A673 (cell line): ENCODE results near the gene SECISBP2.
"Not testable (repeated sequence)": the region's sequence is repeated elsewhere in the genome, so short reads cannot be mapped to it uniquely, and the experiment has no call there.

Experiments
- EZH2 ChIP-seq: fragments of 200-600 bp; sonication (generic); IDR thresholded peaks from 2 replicates; pipeline ENCODE4 v1.6.1; 2017; ENCODE audit warnings: borderline replicate concordance, low read depth, mild to moderate bottlenecking, mixed read lengths, antibody characterized with exemption, low read length; ENCODE audit not compliant: poor library complexity, severe bottlenecking
- TF ChIP-seq, protein P1 (sequence below): fragments of 300-800, 200-600 bp; sonication (generic); conservative IDR thresholded peaks from 2 replicates; pipeline ENCODE4 v1.5.1; 2017; ENCODE audit warnings: low read depth, mild to moderate bottlenecking, antibody characterized with exemption, low read length, moderate library complexity, mixed read lengths

DNA sequence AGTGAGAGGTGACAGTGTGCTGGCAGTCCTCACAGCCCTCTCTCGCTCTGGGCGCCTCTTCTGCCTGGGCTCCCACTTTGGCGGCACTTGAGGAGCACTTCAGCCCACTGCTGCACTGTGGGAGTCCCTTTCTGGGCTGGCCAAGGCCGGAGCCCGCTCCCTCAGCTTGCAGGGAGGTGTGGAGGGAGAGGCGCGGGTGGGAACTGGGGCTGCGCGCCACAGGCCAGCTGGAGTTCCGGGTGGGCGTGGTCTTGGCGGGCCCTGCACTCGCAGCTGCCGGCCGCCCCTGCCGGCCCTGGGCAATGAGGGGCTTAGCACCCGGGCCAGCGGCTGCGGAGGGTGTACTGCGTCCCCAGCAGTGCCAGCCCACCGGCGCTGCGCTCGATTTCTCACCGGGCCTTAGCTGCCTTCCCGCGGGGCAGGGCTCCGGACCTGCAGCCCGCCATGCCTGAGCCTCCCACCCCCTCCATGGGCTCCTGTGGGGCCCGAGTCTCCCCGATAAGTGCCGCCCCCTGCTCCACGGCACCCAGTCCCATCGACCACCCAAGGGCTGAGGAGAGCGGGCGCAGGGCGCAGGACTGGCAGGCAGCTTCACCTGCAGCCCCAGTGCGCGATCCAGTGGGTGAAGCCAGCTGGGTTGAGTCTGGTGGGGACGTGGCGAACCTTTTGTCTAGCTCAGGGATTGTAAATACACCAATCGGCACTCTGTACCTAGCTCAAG lies 35.9 kb upstream of the SECISBP2 start:
- TF ChIP-seq EZH2, result not testable (repeated sequence)
- TF ChIP-seq, protein P1, sequence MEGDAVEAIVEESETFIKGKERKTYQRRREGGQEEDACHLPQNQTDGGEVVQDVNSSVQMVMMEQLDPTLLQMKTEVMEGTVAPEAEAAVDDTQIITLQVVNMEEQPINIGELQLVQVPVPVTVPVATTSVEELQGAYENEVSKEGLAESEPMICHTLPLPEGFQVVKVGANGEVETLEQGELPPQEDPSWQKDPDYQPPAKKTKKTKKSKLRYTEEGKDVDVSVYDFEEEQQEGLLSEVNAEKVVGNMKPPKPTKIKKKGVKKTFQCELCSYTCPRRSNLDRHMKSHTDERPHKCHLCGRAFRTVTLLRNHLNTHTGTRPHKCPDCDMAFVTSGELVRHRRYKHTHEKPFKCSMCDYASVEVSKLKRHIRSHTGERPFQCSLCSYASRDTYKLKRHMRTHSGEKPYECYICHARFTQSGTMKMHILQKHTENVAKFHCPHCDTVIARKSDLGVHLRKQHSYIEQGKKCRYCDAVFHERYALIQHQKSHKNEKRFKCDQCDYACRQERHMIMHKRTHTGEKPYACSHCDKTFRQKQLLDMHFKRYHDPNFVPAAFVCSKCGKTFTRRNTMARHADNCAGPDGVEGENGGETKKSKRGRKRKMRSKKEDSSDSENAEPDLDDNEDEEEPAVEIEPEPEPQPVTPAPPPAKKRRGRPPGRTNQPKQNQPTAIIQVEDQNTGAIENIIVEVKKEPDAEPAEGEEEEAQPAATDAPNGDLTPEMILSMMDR, result not testable (repeated sequence)
